Measurements from ENCODE around the gene CRY2. TPM values are rescaled to one million over a fixed set of nuclear protein-coding genes. Genes with fewer than 3 reads are reported as not detected.

Gene CRY2
- total and polyA plus RNA-seq, 4 donors: 16.7 to 72.9 (median 33.0) TPM

DNA sequence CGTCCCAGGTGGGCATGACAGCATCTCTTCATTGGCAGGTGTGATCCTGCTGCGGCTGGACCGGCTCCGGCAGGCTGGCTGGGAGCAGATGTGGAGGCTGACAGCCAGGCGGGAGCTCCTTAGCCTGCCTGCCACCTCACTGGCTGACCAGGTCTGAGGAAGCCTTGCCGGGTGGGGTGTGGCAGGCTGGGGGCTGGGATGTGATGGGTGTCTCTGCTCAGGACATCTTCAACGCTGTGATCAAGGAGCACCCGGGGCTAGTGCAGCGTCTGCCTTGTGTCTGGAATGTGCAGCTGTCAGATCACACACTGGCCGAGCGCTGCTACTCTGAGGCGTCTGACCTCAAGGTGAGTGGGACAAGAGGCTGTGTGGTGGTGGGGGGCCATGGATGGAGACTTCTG, 78.7 kb downstream of the CRY2 start:
- no peak for DNase-seq (ENCODE audit: low spot score)

DNA sequence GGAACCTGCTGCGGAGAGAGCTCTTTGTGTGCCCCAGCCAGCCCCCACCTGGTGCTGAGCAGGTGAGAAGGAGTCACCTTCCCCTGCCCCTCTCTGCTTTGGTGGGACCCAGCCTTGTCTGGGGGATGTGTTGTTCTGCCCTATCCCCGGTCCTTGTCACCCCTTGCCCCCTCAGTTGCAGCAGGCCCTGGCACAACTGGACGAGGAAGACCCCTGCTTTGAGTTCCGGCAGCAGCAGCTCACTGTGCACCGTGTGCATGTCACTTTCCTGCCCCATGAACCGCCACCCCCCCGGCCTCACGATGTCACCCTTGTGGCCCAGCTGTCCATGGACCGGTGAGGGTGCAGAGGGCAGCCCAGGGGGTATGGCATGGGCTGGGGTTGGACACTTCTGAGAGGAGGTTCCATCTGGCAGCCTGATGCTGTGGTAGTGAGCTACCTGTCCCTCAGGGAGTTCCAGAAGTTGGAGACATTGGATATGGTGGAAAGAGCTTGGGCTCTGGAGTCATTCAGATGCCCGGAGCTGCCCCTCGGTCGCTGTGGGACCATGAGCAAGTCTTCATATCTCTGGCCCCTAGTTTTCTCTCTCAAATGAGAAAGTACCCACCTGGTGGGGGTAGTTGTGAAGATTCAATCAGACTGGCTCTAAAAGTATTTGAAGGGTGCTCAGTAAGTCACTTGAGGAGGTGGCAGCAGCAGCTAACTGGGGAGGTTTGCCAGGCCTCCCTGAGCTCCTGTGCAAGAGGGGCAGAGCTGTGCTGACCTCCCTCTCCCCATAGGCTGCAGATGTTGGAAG, 79.5 kb downstream of the CRY2 start:
- WGBS: 95% methylated on average over 12 of the region's 12 CpGs
- no peak overlapping the region for H3K27ac ChIP-seq (ENCODE audit: low read depth in 1 of 2, low read length in 2 of 2)
- H3K4me1 ChIP-seq (ENCODE audit: control insufficient read depth in 4 of 4, insufficient read depth in 4 of 4, low read length in 3 of 4): peaks cover 0 to 10% (median 4%) of the 10 kb centered on the region in 4 donors
- H3K9ac ChIP-seq (ENCODE audit: low read depth in 1 of 2, low read length in 2 of 2): no peak overlapping the region
- H3K27me3 ChIP-seq (ENCODE audit: control insufficient read depth in 4 of 4, insufficient read depth in 4 of 4, low read length in 3 of 4): no peaks in the 10 kb centered on the region
- DNase-seq (ENCODE audit: low spot score): no peak
- TF ChIP-seq TAF1 (conservative IDR thresholded peaks at IDR 0.05) (no peak), SP1 (IDR thresholded peaks at IDR 0.05) (no peak), HNF4A (conservative IDR thresholded peaks at IDR 0.05) (no peak), FOXA2 (IDR thresholded peaks at IDR 0.05) (no peak), RXRA (IDR thresholded peaks at IDR 0.05) (no peak)
- peaks cover 0 to 1% (median 0%) of the 10 kb centered on the region in 4 donors for H3K36me3 ChIP-seq (ENCODE audit: control insufficient read depth in 4 of 4, insufficient read depth in 3 of 4, low read depth in 1 of 4, low read length in 3 of 4)
- no peaks in the 10 kb centered on the region for H3K9me3 ChIP-seq (ENCODE audit: control insufficient read depth in 4 of 4, low read length in 3 of 4)
- H3K4me3 ChIP-seq (ENCODE audit: low read depth in 1 of 3, low read length in 3 of 3): no peak overlapping the region

More for the DNA sequence above, 78.7 kb downstream of the CRY2 start:
- Histone ChIP-seq H3K27ac (ENCODE audit: low read depth in 1 of 2, low read length in 2 of 2) (no peak overlapping the region), H3K9ac (ENCODE audit: low read depth in 1 of 2, low read length in 2 of 2) (no peak overlapping the region), H3K27me3 (ENCODE audit: control insufficient read depth in 4 of 4, insufficient read depth in 4 of 4, low read length in 3 of 4) (no peaks in the 10 kb centered on the region), H3K36me3 (ENCODE audit: control insufficient read depth in 4 of 4, insufficient read depth in 3 of 4, low read depth in 1 of 4, low read length in 3 of 4) (no peaks in the 10 kb centered on the region), H3K4me3 (ENCODE audit: low read depth in 1 of 3, low read length in 3 of 3) (no peak overlapping the region), H3K4me1 (ENCODE audit: control insufficient read depth in 4 of 4, insufficient read depth in 4 of 4, low read length in 3 of 4) (peaks cover 0 to 12% (median 4%) of the 10 kb centered on the region in 4 donors), H3K9me3 (ENCODE audit: control insufficient read depth in 4 of 4, low read length in 3 of 4) (no peaks in the 10 kb centered on the region)
- 84% methylated on average over 12 of the region's 12 CpGs for WGBS
- TF ChIP-seq HNF4G (IDR thresholded peaks at IDR 0.05) (no peak), FOXA1 (IDR thresholded peaks at IDR 0.05) (no peak), RAD21 (IDR thresholded peaks at IDR 0.05) (no peak), GABPA (IDR thresholded peaks at IDR 0.05 in 1 of 2, conservative IDR thresholded peaks at IDR 0.05 in 1 of 2) (no peak)
- TF ChIP-seq, protein P1, sequence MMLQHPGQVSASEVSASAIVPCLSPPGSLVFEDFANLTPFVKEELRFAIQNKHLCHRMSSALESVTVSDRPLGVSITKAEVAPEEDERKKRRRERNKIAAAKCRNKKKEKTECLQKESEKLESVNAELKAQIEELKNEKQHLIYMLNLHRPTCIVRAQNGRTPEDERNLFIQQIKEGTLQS (IDR thresholded peaks at IDR 0.05): no peak
- TF ChIP-seq, protein P2, sequence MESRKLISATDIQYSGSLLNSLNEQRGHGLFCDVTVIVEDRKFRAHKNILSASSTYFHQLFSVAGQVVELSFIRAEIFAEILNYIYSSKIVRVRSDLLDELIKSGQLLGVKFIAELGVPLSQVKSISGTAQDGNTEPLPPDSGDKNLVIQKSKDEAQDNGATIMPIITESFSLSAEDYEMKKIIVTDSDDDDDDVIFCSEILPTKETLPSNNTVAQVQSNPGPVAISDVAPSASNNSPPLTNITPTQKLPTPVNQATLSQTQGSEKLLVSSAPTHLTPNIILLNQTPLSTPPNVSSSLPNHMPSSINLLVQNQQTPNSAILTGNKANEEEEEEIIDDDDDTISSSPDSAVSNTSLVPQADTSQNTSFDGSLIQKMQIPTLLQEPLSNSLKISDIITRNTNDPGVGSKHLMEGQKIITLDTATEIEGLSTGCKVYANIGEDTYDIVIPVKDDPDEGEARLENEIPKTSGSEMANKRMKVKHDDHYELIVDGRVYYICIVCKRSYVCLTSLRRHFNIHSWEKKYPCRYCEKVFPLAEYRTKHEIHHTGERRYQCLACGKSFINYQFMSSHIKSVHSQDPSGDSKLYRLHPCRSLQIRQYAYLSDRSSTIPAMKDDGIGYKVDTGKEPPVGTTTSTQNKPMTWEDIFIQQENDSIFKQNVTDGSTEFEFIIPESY (IDR thresholded peaks at IDR 0.05): no peak

DNA sequence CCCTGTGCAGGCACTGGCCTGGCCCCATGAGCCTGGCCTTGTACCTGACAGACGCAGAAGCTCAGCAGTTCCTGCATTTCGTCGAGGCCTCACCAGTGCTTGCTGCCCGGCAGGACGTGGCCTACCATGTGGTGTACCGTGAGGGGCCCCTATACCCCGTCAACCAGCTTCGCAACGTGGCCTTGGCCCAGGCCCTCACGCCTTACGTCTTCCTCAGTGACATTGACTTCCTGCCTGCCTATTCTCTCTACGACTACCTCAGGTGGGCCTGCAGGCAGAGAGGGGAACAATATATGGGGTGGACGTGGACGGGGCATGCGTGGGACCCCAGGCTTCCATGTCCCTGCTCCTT, 80.0 kb downstream of the CRY2 start:
- Histone ChIP-seq H3K4me1 (ENCODE audit: control insufficient read depth in 4 of 4, insufficient read depth in 4 of 4, low read length in 3 of 4) (peaks cover 0 to 6% (median 3%) of the 10 kb centered on the region in 4 donors), H3K4me3 (ENCODE audit: low read depth in 1 of 3, low read length in 3 of 3) (no peak overlapping the region), H3K36me3 (ENCODE audit: control insufficient read depth in 4 of 4, insufficient read depth in 3 of 4, low read depth in 1 of 4, low read length in 3 of 4) (peaks cover 0 to 1% (median 0%) of the 10 kb centered on the region in 4 donors), H3K27ac (ENCODE audit: low read depth in 1 of 2, low read length in 2 of 2) (no peak overlapping the region), H3K9ac (ENCODE audit: low read depth in 1 of 2, low read length in 2 of 2) (no peak overlapping the region), H3K9me3 (ENCODE audit: control insufficient read depth in 4 of 4, low read length in 3 of 4) (no peaks in the 10 kb centered on the region), H3K27me3 (ENCODE audit: control insufficient read depth in 4 of 4, insufficient read depth in 4 of 4, low read length in 3 of 4) (no peaks in the 10 kb centered on the region)
- no peak for DNase-seq (ENCODE audit: low spot score)
- WGBS: 80% methylated on average over 15 of the region's 15 CpGs
- TF ChIP-seq HNF4G (IDR thresholded peaks at IDR 0.05) (no peak), NR2F2 (IDR thresholded peaks at IDR 0.05) (no peak), YY1 (IDR thresholded peaks at IDR 0.05) (no peak), RAD21 (IDR thresholded peaks at IDR 0.05) (no peak), JUND (IDR thresholded peaks at IDR 0.05) (no peak), FOXA1 (IDR thresholded peaks at IDR 0.05) (no peak), SP1 (IDR thresholded peaks at IDR 0.05) (no peak), GABPA (IDR thresholded peaks at IDR 0.05 in 1 of 2, conservative IDR thresholded peaks at IDR 0.05 in 1 of 2) (no peak), TAF1 (conservative IDR thresholded peaks at IDR 0.05) (no peak)
- TF ChIP-seq, protein P2 (IDR thresholded peaks at IDR 0.05): no peak
- TF ChIP-seq, protein P1 (IDR thresholded peaks at IDR 0.05): no peak
- TF ChIP-seq, protein P3, sequence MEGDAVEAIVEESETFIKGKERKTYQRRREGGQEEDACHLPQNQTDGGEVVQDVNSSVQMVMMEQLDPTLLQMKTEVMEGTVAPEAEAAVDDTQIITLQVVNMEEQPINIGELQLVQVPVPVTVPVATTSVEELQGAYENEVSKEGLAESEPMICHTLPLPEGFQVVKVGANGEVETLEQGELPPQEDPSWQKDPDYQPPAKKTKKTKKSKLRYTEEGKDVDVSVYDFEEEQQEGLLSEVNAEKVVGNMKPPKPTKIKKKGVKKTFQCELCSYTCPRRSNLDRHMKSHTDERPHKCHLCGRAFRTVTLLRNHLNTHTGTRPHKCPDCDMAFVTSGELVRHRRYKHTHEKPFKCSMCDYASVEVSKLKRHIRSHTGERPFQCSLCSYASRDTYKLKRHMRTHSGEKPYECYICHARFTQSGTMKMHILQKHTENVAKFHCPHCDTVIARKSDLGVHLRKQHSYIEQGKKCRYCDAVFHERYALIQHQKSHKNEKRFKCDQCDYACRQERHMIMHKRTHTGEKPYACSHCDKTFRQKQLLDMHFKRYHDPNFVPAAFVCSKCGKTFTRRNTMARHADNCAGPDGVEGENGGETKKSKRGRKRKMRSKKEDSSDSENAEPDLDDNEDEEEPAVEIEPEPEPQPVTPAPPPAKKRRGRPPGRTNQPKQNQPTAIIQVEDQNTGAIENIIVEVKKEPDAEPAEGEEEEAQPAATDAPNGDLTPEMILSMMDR (IDR thresholded peaks at IDR 0.05; ENCODE audit: low read depth, low read length, missing input control): no peak
- TF ChIP-seq, protein P4, sequence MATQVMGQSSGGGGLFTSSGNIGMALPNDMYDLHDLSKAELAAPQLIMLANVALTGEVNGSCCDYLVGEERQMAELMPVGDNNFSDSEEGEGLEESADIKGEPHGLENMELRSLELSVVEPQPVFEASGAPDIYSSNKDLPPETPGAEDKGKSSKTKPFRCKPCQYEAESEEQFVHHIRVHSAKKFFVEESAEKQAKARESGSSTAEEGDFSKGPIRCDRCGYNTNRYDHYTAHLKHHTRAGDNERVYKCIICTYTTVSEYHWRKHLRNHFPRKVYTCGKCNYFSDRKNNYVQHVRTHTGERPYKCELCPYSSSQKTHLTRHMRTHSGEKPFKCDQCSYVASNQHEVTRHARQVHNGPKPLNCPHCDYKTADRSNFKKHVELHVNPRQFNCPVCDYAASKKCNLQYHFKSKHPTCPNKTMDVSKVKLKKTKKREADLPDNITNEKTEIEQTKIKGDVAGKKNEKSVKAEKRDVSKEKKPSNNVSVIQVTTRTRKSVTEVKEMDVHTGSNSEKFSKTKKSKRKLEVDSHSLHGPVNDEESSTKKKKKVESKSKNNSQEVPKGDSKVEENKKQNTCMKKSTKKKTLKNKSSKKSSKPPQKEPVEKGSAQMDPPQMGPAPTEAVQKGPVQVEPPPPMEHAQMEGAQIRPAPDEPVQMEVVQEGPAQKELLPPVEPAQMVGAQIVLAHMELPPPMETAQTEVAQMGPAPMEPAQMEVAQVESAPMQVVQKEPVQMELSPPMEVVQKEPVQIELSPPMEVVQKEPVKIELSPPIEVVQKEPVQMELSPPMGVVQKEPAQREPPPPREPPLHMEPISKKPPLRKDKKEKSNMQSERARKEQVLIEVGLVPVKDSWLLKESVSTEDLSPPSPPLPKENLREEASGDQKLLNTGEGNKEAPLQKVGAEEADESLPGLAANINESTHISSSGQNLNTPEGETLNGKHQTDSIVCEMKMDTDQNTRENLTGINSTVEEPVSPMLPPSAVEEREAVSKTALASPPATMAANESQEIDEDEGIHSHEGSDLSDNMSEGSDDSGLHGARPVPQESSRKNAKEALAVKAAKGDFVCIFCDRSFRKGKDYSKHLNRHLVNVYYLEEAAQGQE (IDR thresholded peaks at IDR 0.05): no peak

All from liver (tissue), 9 donors.